GM19455 (cell line): ENCODE measurements around the gene SYCE3.
"Not testable (repeated sequence)": the region's sequence is repeated elsewhere in the genome, so short reads cannot be mapped to it uniquely, and the experiment has no call there.

Source experiments
- ATAC-seq: cut with Tn5 transposase; IDR thresholded peaks from one replicate; pipeline ENCODE4 v1.9.1; 2021; ENCODE audit not compliant: unreplicated experiment

The SYCE3 gene

GRCh38 chr22:50522806-50523438, 39.8 kb downstream of the SYCE3 start:
- no peak for ATAC-seq

GRCh38 chr22:50522208-50522805, 40.4 kb downstream of the SYCE3 start:
- ATAC-seq = no peak

GRCh38 chr22:50521710-50522109, 41.0 kb downstream of the SYCE3 start:
- ATAC-seq = no peak

- no peak for ATAC-seq
These were observed 41.8 kb downstream of the SYCE3 start for GRCh38 chr22:50520826-50521453.

GRCh38 chr22:50520184-50520583, 42.5 kb downstream of the SYCE3 start:
- ATAC-seq = not testable (repeated sequence)

- no peak for ATAC-seq
These were observed 43.6 kb downstream of the SYCE3 start for GRCh38 chr22:50519151-50519550.

- ATAC-seq = no peak
These were observed 44.1 kb downstream of the SYCE3 start for GRCh38 chr22:50518606-50519005.

- ATAC-seq = no peak
These were observed 45.0 kb downstream of the SYCE3 start for GRCh38 chr22:50517495-50518260.

GRCh38 chr22:50516891-50517290, 45.8 kb downstream of the SYCE3 start:
- no peak for ATAC-seq

GRCh38 chr22:50516068-50516467, 46.7 kb downstream of the SYCE3 start:
- ATAC-seq = no peak

GRCh38 chr22:50513175-50513574, 49.5 kb downstream of the SYCE3 start:
- no peak for ATAC-seq

- ATAC-seq = no peak
These were observed 53.8 kb downstream of the SYCE3 start for GRCh38 chr22:50508897-50509296.

GRCh38 chr22:50507991-50508884, 54.5 kb downstream of the SYCE3 start, which contains the start of gene NCAPH2:
NCAPH2 (plus strand) TSS chr22:50508224; CDS start chr22:50508338, 114 bp downstream.
- peak; percentile 51 for ATAC-seq

- peak; percentile 55 for ATAC-seq
These were observed 55.2 kb downstream of the SYCE3 start, which contains the start of gene LMF2 for GRCh38 chr22:50507421-50507990. LMF2 (minus strand) TSS chr22:50507702; CDS start chr22:50507675, 27 bp downstream.

GRCh38 chr22:50506611-50507420, 55.9 kb downstream of the SYCE3 start:
- ATAC-seq = peak; percentile 18

GRCh38 chr22:50505776-50506610, 56.7 kb downstream of the SYCE3 start:
- ATAC-seq = no peak

GRCh38 chr22:50505276-50505775, 57.4 kb downstream of the SYCE3 start:
- ATAC-seq = no peak
